ENCODE data around the gene USH1G. TPM values are rescaled to one million over a fixed set of nuclear protein-coding genes. Genes with fewer than 3 reads are reported as not detected.

The USH1G gene
- total RNA-seq, 1 experiment from 2014 or later: 2.7 TPM

- H3K79me2 ChIP-seq (ENCODE audit: insufficient read depth, low read length): no peaks in the 10 kb centered on the region
- no peak within 1 kb of the TSS for H3K27ac ChIP-seq (ENCODE audit: insufficient read length, low read depth, low read length)
- H3K23ac ChIP-seq (ENCODE audit: insufficient read length, low read depth, low read length): no peak within 1 kb of the TSS
- no peaks in the 10 kb centered on the region; the same call in 1 of the 2 replicates for H3K4me1 ChIP-seq (ENCODE audit: insufficient read depth, low read length)
- peak; percentile 93 for DNase-seq
- no peak within 1 kb of the TSS for H2BK20ac ChIP-seq (ENCODE audit: low read depth, low read length, poor library complexity, severe bottlenecking)
- Mint-ChIP-seq H3K4me3 (peak within 1 kb of the TSS; percentile 67 to 83), H3K27ac (no peak within 1 kb of the TSS), H3K9me3 (peaks cover 0 to 2% of the 10 kb centered on the region in 2 experiments; a peak in 1 of 5 replicates), H3K27me3 (ENCODE audit: low read depth) (peaks cover 60% of the 10 kb centered on the region), H3K36me3 (ENCODE audit: insufficient read depth in 1 of 3, low read depth in 3 of 3) (no peaks in the 10 kb centered on the region), H3K4me1 (peaks cover 10 to 19% of the 10 kb centered on the region in 2 experiments)
- no peak within 1 kb of the TSS for H3T11ph ChIP-seq (ENCODE audit: low read length)
- H4K91ac ChIP-seq (ENCODE audit: insufficient read length, low read depth, low read length): no peak within 1 kb of the TSS
- peaks cover 19% of the 10 kb centered on the region for H3K27me3 ChIP-seq (ENCODE audit: insufficient read depth, low read length)
- H3K18ac ChIP-seq (ENCODE audit: insufficient read length, low read depth, low read length): no peak within 1 kb of the TSS
- H2AFZ ChIP-seq (ENCODE audit: low read length): no peak within 1 kb of the TSS
- no peak within 1 kb of the TSS for H2BK15ac ChIP-seq (ENCODE audit: low read depth, low read length)
- H3K9ac ChIP-seq (ENCODE audit: extremely low read depth, insufficient read length, low read length): no peak within 1 kb of the TSS
- WGBS (ENCODE audit: extremely low coverage, insufficient read length, low lambda C conversion rate): no CpG with 5 or more reads among the region's 95 CpGs
- no peak within 1 kb of the TSS for H2BK5ac ChIP-seq (ENCODE audit: insufficient read length, low read length)
- no peak within 1 kb of the TSS for H3K4ac ChIP-seq (ENCODE audit: low read depth, low read length)
- no peak within 1 kb of the TSS for H4K8ac ChIP-seq (replicated peaks; ENCODE audit: insufficient read length, low read depth, low read length)
- H4K20me1 ChIP-seq (ENCODE audit: control insufficient read depth, insufficient read depth, insufficient read length): no peaks in the 10 kb centered on the region
- no peak for TF ChIP-seq CTCF (conservative IDR thresholded peaks at IDR 0.05)
- no peak within 1 kb of the TSS for H2AK5ac ChIP-seq (ENCODE audit: insufficient read length, low read length)
- H4K5ac ChIP-seq (ENCODE audit: insufficient read length, low read depth, low read length): no peak within 1 kb of the TSS
- H3K23me2 ChIP-seq (ENCODE audit: insufficient read length, low read depth, low read length, poor library complexity, severe bottlenecking): peaks cover 8% of the 10 kb centered on the region
- no peak within 1 kb of the TSS for H2BK120ac ChIP-seq (ENCODE audit: low read depth, low read length, poor library complexity, severe bottlenecking)
- no peak within 1 kb of the TSS for H2BK12ac ChIP-seq (ENCODE audit: insufficient read length, low read depth, low read length)
- H3K56ac ChIP-seq (ENCODE audit: insufficient read length, low read depth, low read length): no peak within 1 kb of the TSS
- H3K9me3 ChIP-seq (ENCODE audit: control insufficient read depth, low read depth, low read length): no peaks in the 10 kb centered on the region
- no peaks in the 10 kb centered on the region for H3K79me1 ChIP-seq (ENCODE audit: insufficient read depth, low read depth, low read length, poor library complexity, severe bottlenecking)
- 0 out of 2 replicates have a peak within 1 kb of the TSS, but pooled peaks have one; percentile 58 for H3K14ac ChIP-seq (ENCODE audit: insufficient read depth, low read length)
- H3K4me2 ChIP-seq (ENCODE audit: insufficient read depth, insufficient read length, low read length): peak within 1 kb of the TSS; percentile 84
Observed at GRCh38 chr17:74972107-74972972, 49.3 kb upstream of the USH1G start, which contains the start of gene HID1. Gene HID1 (minus strand): TSS chr17:74972759. CDS start chr17:74972656, 103 bp downstream.

All from H9 (cell line).